Dermis microvascular lymphatic vessel endothelial cell (primary cell): ENCODE data around the gene EEFSEC. TPM values are rescaled to one million over a fixed set of nuclear protein-coding genes. Genes with fewer than 3 reads are reported as not detected.
A peak's percentile ranks its signal among the peaks of the same experiment; 100 is the strongest.

Experiments used
- DNase-seq, 2 donors: peaks; one replicate each; pipeline versions ENCODE4 v3.0.0 to v3.0.0-alpha.2; 2010; ENCODE audit warnings: low read depth in 2 of 2
- total RNA-seq: library from RNA; depleted of rRNA; stranded (reverse); fragments of >200 nt; gene quantifications from 2 replicates; pipeline ENCODE4 v1.2.1, GENCODE V29; 2014

Gene EEFSEC
- total RNA-seq, 1 donor from 2014 or later: 1.8 TPM

DNA sequence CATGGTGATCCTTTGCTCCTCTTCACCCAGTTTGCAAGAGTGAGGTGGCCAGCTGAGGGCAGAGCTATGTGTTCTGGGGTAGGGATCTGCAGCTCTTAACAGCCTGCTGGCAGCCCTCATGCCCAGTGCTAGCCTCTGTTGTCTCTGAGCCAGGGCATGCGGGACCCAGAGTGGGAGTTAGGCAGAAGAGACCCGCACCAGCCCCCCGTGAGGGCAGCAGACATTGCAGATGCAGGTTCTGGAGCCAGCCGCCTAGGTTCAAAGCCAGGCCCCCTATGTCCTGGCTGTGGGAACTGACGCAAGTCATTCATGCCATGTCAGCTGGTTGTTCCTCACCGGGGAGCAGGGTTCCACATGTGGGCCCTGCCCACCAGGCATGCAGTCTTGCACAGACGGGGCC, 238.7 kb downstream of the EEFSEC start:
- DNase-seq: no peak

DNA sequence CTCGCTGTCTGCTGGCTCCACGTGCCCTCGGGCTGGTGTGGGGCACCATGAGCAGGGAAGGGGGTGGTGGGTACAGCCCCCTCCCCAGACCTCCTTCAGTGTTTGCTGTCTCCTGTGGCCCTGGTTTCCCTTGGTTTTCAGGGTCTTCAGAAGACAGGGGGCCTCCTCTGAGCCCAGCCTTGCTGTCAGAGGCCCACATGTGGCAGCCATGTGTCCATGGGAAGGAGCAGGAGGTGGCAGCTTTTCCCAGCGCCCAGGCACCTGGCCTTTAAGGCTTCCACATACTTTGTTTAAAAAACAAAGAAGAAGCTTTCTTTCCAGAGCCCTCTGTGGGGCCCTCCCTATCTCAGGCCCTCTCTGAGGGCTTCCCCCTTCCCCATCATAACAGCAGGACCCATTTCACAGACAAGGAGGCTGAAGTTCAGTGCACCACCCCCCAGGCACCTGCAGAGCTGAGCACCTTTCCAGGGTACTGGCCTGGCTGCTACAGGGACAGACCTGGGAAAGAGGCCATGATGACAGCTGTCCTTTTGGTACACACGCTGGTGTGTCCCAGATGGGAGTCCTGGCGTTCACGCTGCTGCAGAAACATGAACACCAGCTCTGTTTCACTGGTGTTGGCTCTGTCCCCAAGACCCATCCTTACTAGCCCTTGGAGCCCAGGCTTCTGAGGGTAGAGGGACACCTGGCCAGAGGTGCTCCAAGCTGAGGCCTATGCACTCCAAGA, 239.7 kb downstream of the EEFSEC start:
- no peak for DNase-seq

GRCh38 chr3:128394033-128394432, 240.8 kb downstream of the EEFSEC start:
- no peak for DNase-seq

GRCh38 chr3:128395046-128395445, 241.8 kb downstream of the EEFSEC start:
- no peak for DNase-seq

DNA sequence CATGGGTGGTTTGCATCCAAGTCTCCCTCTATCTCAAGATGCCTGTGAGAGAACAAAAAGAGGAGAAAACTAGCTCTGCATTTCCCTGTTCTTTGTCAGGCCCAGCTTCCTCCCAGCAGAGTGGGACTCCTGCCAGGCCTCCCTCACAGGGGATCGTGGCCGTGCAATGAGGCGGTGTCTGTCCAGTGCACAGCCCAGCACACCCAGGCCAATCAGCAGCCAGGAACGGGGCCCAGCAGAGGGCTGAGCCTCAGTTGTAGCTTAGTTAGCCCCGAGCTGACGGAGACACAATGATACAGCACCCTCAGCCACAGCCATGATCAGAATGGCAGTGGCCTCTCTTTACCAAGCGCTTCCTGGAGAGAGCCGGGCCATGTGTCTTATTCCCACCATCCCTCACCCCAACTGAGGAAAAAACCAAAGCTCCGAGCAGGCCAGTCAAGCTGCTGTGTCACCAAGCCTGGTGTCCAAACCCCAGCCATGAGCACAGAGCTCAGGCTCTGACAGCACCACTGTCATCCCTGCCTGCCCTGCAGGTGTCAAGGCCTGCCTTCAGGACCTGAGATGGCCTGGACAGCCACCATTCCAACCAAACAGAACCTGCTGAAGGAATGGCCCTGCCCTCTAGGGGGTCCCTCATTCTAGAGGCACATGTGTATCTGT, 242.3 kb downstream of the EEFSEC start:
- peak in 1 of 2 donors; percentile 34 for DNase-seq

DNA sequence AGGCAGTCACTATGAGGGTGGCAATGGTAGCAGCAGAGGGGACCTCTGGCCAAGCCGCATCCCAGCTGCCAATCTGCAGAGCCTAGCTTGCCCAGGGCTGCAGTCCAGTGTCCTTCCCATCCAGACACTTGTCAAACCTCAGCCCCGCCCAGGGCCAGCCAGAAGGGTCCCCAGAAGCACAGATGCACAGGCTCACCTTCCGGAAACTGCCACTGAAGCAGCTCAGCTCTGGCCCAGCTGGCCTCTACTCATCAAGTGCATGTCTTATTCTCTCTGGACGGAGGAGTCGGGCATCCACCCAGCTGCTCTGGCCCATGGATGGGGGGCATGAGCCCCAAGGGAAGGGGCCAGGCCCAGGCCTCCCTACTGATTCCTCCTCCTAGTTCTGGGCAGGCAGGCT, 244.2 kb downstream of the EEFSEC start:
- no peak for DNase-seq

GRCh38 chr3:128398586-128398985, 245.3 kb downstream of the EEFSEC start:
- DNase-seq: no peak

DNA sequence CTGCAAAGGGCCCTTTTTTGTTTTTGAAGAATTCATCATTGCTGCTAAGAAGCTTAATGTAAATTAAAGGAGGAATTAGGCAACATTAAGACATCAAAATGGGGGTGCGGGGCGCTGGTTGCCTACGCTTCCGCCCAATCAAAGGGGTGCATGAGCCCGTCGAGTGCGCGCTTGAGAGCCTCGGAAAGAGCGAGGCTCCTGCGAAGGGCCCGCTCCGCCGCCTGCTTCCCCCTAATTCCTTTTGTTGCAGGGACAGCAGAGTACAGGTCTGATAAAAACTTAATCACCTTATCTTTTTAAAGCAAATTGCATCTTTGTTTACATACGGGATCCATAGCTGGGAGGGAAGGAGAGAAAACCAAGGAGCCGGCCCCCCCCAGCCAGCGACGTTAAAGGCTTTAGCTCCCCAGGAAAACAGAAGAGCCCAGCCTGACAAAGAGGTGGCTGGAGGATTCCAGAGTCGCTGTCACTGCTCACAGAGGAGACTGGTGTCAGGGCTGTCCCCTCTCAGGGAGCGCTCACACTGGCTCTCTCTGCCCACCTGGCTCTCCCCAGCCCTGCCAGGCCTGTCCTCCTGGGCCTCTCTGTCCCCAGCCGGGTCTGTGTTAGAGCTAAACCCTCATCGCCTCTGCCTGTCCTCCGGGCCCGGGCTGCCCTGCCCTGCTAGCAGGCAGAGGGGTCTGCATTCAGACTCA, 246.1 kb downstream of the EEFSEC start:
- no peak for DNase-seq

DNA sequence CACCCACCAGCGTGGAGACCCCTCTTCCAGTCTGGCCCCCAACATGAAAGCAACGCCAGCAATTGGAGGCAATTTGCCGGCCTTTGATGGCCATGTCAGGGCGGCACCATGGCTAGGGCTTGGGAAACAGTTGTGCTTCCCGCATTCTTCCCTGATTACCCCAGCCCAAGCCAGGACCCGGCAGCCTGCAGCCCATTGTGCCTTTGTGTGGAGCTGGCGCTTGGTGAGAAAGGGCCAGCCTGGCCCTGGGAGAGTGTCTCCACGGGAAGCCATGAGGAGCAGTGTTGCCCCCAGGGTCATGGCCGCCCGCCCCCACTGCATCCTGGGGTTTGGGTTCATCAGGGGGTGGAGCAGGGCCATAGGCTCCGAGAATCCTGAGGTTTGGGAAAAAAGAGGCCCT, 247.4 kb downstream of the EEFSEC start:
- DNase-seq: no peak

DNA sequence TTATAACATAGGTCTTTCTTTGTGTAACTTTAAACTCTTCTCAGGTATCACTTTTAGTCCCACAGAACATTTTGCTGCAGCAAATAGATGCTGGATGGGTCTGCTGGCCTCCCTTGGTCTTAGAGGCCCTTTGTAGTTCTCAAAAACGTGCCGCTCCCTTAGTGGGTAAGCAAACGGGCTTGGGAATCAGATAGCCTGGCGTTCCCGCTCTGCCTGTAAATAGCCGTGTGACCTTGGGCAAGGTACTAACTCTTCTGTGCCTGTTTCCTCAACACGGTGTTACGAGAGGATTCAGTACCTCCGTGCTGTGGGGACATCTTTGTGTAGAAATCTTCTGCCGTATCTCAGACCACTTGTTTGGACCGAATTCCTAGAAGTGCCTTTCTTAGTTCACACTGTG, 249.0 kb downstream of the EEFSEC start:
- DNase-seq: no peak

- DNase-seq: no peak
These were observed 249.7 kb downstream of the EEFSEC start for GRCh38 chr3:128402998-128403397.

GRCh38 chr3:128404276-128405068, 251.2 kb downstream of the EEFSEC start:
- no peak for DNase-seq

DNA sequence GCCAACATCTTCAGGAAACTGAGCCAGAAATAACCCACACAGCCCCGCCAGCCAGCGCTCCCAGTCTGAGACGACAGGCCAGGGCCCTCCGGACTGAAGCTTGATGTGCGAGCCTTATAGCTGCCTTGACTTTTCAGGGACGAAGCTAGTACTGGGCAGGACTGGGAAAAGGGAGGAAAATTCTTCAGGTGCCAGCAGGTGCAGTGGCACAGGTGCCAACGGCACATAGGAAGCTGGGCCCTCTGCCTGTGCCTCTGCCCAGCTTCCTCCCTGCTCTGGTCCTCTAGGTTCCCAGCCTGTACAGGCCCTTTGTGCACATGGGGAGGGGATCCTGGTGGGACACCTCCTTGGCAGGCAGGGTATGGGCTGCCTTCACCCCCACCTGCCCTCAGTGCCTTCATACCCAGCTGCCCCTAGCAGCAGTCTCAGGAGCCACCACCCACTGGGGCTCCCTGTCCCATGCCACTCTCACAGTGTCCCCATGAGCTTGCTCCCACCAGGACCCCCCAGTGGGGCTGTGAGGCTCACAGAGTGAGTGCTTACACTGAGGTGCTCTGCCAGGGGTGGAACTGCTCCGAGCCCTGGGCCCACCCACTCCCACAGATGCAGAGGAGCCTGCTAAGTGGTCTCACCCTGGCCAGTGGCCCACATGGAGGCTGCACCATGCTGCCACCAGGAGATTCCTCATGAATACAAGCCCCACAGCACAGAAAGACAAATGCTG, 252.4 kb downstream of the EEFSEC start:
- no peak for DNase-seq

DNA sequence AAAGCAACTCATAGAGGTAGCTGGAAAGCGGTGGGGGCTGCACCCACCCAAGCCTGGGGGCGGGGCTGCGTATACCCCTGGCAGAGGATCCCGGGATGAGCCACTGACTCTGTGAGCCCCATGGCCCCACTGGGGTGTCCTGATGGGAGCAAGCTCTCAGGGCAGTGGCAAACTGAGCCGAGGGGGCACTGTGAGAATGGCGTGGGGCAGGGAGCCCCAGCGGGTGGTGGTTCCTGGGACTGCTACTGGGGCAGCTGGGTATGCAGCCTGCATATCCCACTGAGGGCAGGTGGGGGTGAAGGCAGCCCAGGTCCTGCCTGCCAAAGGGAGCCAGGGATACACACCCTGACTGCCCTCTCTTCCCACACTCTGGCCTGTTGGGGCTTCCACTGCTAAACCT, 254.0 kb downstream of the EEFSEC start:
- no peak for DNase-seq

DNA sequence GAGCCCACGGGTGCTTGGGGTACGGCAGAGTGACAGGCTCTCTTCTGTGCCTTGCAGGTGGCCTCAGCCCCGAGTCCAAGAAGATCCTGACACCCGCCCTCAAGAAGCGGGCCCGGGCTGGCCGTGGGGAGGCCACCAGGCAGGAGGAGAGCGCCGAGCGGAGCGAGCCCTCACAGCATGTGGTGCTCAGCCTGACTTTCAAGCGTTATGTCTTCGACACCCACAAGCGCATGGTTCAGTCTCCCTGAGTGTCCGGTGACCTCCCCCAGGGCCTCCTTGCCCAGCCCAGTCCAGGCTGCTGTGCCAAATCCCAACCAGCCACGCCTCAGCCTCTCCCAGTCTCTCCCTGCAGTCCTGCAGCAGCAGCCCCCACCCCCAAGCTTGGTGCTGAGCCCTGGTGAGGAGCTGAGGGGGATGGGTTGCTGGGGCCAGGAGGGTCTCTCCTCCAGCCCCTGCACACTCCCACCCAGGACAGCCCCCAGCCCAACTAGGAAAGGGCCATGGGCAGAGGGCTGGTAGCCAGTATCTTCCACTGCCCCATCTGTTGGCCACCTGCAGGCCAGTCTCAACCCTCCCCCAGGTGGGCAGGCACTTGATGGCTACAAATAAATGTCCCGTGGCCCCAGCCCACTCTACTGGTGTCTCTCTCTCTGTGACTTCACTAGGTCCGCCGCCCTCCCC, 254.9 kb downstream of the EEFSEC start:
- DNase-seq: no peak

GRCh38 chr3:128408693-128409623, 255.7 kb downstream of the EEFSEC start:
- no peak for DNase-seq

- DNase-seq: no peak
These were observed 256.6 kb downstream of the EEFSEC start for GRCh38 chr3:128409624-128410581.
